IPS-NIHi11 (cell line): Measurements from ENCODE around the gene CPTP.
A peak's percentile ranks its signal among the peaks of the same experiment; 100 is the strongest.

Experiments used
- DNase-seq: peaks from one replicate; pipeline ENCODE4 v3.0.0; 2012; ENCODE audit warnings: mixed read lengths, low spot score

The CPTP gene

DNA sequence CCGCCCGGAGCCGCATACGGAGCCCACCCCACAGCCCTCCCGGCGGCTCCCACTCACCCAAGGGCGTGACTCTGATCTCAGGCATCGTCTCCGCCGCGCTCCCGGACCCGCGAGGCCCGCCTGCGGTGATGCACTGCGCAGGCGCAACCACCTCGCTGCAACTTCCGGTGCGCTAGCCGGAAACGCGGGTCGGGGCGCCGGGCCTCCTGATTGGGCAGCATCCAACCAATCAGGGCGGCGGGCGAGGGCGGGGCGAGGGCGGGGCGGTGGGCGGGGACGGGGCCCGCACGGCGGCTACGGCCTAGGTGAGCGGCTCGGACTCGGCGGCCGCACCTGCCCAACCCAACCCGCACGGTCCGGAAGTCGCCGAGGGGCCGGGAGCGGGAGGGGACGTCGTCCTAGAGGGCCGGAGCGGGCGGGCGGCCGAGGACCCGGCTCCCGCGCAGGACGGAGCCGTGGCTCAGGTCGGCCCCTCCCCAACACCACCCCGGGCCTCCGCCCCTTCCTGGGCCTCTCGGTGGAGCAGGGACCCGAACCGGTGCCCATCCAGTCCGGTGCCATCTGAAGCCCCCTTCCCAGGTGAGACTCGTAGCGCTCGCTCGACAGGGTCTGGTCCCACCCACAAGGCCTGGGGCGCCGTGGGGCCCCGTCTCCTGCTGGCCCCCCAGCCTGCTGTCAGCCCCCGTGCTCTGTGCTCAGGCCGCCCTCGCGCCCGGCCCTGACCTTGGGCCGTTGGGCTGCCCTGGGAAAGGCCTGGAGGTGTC, at the start of gene CPTP, which contains the start of gene INTS11:
CPTP (plus strand) TSS at position 279 of the 764 bp plus-strand sequence. CDS start 2,109 bp downstream, outside the sequence.
INTS11 (minus strand) TSS at position 137 of the 764 bp plus-strand sequence; CDS start at position 85, 52 bp downstream.
- DNase-seq: peak; percentile 99

DNA sequence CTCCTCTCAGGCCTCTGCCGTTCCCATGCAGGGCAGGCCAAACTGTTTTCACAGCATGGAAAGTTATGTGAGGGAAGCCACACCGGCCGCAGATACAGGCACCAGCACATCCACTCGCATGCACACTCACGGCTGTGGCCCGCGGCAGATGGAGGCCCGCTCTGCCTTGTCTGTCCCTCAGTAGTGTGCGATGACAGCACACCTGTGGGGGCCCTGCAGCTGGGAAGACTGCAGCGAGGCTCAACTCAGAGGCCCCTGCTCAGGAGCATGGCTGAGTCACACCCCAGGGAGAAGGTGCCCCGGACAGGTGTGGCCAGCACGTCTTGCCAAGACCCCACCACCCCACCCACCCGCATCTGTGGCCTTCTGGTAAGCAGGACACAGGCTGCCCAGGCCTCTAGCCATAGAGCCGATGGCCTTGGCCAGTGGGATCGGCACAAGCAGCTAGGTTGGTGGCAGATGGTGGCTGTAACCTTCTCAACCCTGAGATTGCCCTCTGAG, 49.6 kb upstream of the CPTP start:
- no peak for DNase-seq

GRCh38 chr1:1275836-1276235, 48.8 kb upstream of the CPTP start:
- no peak for DNase-seq

DNA sequence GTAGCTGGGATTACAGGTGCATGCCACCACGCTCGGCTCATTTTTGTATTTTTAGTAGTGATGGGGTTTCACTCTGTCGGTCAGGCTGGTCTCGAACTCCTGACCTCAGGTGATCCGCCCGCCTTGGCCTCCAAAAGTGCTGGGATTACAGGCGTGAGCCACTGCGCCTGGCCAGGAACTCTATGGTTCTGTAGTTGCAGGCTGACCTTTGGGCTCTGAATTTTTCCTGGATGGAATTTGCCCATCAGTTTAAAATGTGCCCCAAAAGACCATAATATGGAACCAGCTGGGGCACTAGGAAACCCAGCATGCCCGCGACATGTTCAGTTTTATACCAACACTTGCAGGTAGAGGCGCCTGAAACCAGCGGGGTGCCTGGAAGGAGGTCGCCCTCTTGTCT, 46.0 kb upstream of the CPTP start:
- DNase-seq: no peak

DNA sequence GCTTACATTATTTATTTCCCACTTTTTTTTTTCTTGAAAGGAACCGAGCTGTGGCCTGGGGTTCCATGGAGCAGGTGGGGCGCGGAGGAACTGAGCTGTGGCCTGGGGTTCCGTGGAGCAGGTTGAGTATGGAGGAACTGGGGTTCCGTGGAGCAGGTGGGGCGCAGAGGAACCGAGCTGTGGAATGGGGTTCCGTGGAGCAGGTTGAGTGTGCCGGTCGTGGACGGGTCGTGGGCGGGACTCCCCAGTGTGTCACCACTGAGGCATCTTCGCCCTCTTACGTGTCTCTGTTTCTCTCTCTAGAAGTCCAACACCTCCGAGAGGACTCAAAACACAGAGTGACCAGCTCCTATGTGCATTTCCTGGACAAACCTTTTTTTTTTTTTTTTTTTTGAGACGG, 45.6 kb upstream of the CPTP start:
- no peak for DNase-seq

DNA sequence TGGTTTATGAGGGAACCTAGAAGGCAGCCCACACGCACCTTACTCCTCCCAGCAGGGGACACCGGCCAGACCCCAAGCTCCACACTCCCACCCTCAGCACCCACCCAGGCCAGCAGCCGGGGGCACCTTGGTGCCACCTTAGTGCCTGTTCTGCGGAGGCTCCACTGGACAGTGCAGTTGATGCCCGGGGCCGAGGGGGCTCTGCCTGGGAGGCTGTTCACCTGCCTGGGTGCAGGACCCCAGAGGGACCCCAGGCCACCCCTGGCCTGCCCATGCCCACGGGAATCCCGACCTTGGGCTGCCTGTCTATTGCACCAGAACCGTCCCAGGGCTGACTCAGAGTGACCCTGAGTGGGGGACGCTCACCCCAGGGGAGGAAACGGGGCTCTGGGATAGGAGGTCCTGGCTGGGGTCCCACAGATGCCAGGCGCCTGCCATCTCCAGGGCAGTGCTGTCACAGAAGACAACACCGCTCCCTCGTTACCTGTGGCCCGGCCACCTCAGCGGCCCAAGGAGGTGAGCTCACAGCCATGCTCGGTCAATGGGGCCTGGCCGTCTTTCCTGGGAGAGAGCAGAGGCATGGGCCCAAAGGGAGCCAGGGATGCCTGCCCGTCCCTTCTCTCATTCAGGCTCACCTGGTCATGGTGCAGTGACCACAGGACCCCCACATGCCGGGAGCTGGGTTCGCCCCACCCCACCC, 43.7 kb upstream of the CPTP start:
- DNase-seq: no peak

DNA sequence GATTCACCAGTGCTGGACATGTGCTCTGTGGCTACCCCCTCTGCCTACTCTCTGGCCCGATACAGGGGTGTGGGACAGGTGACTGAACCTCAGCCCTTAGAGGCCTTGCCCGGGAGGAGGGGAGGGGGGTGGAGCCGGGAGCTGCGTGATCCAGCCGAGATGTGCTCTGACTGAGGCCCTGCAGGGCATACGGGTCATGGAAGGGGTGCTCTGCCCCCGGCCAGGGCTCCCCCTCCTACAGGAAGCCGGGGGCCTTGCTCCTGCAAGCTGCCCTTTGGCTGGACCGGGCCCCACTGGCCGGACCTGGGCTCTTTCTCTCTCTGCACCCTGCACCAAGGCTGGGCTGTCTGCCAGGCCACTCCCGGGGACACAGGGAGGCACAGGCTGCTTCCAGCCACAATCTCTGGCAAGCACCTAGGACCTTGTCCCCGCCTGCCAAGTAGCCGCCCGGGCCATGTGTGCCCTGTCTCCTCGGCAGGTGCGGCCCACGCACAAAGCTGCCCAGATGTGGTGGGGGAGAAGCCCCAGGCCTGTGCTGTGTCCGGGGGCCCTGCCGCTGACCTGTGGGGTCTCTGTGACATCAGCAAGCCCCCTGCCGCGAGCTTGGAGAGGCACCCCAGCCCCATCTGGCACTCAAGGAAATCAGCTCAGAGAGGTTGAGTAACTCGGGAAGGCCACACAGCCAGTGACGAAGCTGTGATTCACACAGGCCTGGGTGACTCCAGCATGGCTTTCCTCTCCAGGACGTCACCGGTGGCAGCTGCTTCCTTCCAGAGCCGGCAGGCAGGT, 42.9 kb upstream of the CPTP start:
- no peak for DNase-seq

DNA sequence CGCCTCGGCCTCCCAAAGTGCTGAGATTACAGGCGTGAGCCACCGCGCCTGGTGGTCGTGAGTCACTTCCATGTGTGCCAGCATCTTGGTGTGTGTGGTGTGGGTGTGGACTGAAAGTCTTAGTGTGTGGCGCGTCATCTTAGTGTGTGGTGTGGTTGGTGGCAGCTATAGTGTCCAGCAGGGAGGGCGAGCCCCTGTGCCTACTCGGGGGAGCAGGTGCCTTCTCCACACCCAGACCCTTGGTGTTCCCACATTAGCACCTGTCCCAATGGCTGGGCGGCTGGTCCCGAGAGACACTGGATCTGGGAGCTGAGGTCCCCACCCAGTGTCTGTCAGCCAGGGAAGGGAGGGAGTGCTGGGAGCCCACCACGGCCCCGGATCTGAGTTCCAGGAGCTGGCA, 41.6 kb upstream of the CPTP start:
- DNase-seq: no peak

DNA sequence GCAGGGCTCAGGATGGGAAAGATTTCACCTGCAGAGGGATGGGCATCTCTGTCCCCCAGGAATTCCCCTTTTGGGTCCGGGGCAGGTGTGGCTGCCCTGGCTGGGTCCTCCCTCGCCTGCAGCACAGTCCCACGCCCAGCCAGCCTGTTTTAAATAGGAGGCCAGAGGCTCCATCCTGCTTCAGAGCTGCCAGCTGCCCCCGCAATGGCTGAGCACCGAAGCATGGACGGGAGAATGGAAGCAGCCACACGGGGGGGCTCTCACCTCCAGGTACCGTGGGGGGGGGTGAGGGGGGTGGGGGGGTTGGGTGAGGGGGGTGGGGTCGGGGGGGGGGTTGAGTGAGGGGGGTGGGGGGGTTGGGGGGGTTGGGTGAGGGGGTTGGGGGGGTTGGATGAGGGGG, 40.8 kb upstream of the CPTP start:
- peak; percentile 81 for DNase-seq

DNA sequence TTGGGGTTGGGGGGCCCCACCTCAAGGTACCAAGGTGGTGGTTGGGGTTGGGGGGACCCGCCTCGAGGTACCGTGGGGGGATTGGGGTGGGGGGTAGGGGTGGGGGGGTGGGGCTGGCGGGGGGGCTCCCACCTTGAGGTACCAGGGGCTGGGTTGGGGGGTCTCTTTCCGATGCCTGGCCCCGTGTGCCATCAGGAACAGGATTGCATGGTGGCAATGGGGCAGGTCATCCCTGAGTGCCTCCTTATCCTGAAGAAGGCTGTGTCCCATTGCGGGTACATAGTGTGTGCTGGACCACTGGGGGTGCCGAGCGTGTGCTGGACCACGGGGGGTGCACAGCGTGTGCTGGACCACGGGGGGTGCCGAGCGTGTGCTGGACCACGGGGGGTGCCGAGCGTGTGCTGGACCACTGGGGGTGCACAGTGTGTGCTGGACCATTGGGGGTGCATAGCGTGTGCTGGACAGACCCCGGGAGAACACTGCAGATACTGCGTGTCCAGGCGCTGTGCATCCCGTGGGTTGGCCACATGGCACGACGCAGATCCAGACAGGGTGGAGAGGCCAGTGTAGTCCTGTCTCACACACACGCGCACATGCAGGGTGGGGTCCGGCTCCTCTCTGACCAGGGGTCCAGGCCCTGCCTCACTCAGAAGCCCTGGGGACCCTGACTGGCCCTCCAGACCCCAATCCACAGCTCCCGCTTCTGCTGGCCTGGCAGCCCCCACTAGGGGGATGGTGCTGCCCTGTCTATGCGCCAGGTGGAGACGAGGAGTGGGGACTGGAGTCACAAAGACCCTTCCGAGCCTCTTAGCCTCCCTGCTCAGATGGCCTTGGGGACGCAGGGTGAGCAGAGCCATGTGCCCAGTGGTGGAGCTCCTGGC, 40.1 kb upstream of the CPTP start:
- DNase-seq: no peak

- no peak for DNase-seq
These were observed 39.5 kb upstream of the CPTP start for GRCh38 chr1:1285102-1285571.

DNA sequence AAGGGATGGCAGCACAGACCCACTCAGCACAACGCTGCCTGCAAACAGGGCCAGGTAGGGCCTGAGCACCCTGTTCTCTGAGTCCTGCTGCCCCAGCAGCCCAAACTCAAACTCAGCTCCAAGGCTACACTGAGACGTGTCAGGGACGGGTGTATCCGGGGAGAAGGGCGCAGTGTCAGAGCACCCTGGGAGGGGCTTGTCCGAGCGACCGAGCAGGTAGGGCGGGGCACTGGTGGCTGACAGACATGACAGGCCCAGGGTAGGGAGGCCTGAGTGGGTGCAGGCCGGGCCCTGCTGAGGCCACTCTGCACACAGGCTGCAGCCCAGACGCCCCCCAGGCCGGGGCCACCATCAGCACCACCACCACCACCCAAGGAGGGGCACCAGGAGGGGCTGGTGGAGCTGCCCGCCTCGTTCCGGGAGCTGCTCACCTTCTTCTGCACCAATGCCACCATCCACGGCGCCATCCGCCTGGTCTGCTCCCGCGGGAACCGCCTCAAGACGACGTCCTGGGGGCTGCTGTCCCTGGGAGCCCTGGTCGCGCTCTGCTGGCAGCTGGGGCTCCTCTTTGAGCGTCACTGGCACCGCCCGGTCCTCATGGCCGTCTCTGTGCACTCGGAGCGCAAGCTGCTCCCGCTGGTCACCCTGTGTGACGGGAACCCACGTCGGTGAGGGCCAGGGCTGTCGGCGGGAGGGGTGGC, 38.8 kb upstream of the CPTP start:
- peak; percentile 30 for DNase-seq

GRCh38 chr1:1286313-1287261, 38.0 kb upstream of the CPTP start:
- peak; percentile 19 for DNase-seq

DNA sequence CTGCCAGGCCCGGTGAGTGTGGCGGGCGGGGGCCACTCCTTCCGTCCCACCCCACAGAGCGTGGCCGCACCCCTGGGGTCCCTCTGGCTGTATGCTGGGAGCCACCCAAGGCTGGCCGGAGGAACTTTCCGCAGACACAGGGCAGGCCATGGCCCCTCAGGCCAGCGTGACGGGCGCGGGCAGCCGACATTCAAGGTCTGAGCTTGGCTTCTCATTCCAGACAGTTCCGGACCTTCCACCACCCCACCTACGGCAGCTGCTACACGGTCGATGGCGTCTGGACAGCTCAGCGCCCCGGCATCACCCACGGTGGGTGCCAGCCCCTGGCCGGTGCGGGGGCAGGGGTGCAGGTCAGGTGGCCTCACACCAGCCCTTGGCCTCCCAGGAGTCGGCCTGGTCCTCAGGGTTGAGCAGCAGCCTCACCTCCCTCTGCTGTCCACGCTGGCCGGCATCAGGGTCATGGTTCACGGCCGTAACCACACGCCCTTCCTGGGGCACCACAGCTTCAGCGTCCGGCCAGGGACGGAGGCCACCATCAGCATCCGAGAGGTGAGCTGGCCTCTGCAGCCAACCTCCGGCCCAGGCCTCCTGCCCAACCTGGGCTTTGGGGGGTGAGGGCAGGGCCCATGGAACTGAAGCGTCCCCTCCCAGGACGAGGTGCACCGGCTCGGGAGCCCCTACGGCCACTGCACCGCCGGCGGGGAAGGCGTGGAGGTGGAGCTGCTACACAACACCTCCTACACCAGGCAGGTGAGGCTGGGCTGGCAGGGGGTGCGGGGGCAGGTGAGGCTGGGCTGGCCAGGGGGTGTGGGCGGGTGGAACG, 37.1 kb upstream of the CPTP start:
- peak; percentile 23 for DNase-seq

DNA sequence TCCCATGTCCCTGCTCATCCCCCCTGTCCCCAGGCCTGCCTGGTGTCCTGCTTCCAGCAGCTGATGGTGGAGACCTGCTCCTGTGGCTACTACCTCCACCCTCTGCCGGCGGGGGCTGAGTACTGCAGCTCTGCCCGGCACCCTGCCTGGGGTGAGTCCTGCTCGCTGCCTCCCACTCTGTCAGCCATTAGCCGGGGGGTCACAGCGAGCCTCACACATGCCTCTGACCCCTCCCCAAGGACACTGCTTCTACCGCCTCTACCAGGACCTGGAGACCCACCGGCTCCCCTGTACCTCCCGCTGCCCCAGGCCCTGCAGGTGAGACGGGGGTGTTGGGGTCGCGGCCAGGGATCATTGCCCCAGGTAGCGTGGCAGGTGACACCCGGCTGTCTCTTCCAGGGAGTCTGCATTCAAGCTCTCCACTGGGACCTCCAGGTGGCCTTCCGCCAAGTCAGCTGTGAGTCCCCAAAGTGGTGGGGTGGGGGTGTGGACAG, 34.3 kb upstream of the CPTP start:
- peak; percentile 90 for DNase-seq

- DNase-seq: peak; percentile 21
These were observed 33.5 kb upstream of the CPTP start for GRCh38 chr1:1291023-1291528.

- peak; percentile 85 for DNase-seq
These were observed 32.8 kb upstream of the CPTP start for GRCh38 chr1:1291548-1292441.
